GM21515 (cell line): ENCODE data around the gene ADAMTSL1.

Source experiments
- ATAC-seq: cut with Tn5 transposase; IDR thresholded peaks from one replicate; pipeline ENCODE4 v1.9.1; 2021; ENCODE audit not compliant: unreplicated experiment

Gene ADAMTSL1

DNA sequence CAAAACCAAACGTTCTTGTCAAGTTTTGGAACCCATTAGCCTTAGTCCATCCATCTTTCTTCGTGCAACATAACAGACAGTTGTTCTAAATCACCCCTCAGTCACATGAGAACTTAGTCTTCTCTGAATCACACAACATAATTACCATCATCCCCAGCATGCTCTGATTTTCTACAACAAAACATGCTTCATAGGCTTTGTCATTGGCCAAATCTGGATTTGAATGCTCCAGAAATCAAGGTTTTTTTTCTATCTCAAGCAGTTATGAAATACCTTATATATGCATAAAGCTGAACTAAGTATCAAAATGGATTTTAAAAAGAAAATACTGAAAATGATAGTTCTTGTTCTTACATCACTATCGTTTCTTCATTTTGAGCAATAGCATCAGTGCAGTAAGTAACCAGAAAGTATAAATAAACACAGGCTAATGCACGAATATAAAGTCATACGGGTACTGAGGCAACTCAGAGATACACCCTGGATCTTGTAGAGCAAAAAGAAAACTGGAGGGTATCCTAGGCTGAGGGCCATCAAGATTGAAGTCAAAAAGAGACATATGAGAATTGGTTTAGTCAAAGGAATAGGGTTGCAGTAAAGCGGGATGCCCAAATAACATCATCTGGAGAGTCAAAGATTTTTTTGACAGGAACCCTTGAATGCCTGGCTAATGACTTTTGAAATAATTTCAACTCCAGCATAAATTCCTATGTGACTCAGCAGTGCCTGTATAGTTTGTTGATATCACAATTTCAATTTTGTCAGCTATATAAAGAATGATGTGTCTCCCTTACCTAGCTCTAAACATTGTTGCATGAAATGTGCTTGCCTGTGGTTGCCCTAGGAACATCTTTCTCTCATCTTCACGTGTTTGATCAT lies 164.7 kb downstream of the ADAMTSL1 start:
- no peak for ATAC-seq

DNA sequence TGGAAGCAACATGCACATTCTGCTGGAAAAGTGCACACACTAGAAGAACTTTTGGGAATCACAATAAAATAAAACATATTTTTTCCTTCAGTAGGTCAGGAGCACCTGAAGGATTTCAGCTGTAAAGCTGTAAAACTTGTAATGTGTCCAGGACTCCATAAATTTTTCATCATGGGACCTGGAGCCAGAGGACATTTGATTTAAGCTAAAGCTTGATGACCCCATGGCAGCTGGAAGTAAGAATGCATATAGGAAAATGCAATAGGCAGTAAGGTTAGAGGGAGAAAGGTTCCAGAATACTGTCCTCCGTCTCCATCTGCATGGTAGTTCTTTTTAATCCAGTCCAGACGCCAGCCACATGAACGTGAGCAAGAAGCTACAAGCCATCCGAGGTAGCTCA lies 166.0 kb downstream of the ADAMTSL1 start:
- ATAC-seq = no peak

DNA sequence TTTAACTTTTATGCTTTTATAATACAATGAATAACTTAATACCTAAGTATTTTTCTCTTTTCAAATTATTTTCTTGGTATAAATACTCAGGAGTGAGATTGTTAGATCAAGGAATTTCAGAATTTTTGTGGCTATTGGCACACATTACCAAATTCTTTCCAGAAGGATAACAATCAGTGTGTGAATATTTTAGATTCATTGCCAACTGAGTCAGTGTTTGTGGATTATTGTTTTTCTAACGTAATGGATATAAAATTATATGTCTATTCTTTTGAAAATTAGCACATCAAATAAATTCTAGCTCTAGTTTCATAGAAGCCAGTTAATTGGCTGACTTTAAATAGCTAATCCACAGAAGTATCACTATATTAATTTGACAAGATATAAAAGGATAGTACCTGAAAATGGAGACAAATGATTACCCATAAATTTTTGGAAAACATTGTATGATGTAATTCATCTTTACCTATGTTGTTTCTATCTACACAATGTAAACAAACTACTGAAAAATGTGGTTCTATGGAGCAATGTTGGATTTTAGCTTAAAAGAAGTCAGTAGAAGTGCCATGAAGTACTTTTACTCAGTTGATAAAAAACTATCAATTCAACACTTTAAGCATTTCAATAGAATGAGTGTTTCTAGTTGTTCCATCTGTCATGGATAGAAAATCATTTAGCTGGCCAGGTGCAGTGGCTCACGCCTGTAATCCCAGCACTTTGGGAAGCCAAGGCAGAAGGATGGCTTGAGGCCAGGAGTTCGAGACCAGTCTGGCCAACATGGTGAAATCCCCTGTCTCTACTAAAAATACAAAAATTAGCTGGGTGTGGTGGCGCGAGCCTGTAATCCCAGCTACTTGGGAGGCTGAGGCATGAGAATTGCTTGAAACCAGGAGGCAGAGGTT lies 185.1 kb downstream of the ADAMTSL1 start:
- ATAC-seq = no peak

DNA sequence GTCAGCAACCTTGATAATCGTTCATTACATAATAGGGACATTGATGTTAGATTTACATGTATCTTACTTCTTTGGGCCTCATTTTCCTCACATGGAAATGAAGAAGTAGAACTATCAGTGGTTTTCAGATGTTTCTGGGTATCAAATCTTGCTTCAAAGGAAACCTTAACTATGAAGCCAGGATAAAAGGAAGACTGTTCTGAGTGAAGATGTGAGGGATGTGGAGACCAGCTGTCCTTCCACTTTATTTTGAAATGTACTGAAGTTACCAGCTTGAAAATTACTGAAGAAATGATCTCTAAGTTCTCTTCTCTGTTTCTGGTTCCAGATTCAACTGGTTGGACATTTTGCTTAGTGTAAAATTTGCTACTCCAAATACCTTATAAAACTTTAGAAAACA lies 186.0 kb downstream of the ADAMTSL1 start:
- ATAC-seq = no peak

DNA sequence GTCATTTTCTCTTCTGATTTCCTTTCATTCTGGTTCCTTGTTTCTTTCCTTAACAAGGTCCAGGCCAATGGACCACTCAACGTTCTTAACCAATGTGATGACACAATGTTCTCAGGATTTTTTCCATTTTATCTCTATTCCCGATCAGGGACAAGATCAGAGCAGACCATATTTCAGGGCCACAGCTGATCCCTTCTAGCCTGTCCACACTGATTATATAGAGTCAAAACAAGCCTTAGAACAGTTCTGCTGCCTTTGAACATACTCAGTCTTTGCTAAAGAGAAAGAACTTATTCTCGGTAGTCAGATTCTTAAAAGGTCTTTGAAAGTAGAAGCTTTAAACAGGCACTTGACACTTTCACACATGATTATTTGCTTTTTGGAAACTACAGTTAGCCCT lies 188.4 kb downstream of the ADAMTSL1 start:
- no peak for ATAC-seq

DNA sequence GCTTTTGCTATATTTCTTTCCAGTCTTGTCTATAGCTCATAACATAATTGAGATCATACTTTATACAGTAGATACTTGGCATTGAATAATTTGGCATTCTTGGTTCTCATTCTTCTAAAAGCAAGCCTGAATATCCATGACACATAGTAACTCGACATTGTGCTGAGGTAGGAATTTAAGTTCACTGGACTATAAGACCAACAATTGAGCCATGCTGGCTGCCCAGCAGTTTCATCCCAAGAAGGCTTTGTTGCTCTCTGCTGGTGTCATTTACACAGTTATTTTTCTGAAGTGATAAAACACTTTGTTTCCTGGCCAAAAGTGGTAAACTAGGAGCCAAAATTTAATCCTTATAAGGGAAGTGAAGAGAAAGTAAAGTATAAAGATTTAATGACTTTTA lies 192.0 kb downstream of the ADAMTSL1 start:
- ATAC-seq = no peak

DNA sequence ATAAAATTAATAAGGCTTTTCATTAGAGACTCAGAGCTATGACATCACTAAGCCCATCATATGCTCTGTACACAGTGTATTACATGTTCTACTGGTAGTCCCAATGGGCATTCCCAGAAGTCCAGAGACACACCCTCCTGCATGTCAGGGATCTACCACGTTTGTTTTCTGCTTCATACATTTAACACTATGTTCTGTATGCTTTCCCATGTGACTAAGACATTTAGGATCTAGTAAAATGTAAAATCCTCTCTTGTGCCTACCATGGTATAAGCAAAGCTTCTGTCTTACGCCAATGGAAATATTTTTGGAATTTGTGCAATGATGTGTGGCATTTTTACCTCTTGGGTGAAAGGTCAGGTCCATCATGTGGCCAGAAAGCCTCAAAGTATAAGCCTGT lies 192.4 kb downstream of the ADAMTSL1 start:
- no peak for ATAC-seq

DNA sequence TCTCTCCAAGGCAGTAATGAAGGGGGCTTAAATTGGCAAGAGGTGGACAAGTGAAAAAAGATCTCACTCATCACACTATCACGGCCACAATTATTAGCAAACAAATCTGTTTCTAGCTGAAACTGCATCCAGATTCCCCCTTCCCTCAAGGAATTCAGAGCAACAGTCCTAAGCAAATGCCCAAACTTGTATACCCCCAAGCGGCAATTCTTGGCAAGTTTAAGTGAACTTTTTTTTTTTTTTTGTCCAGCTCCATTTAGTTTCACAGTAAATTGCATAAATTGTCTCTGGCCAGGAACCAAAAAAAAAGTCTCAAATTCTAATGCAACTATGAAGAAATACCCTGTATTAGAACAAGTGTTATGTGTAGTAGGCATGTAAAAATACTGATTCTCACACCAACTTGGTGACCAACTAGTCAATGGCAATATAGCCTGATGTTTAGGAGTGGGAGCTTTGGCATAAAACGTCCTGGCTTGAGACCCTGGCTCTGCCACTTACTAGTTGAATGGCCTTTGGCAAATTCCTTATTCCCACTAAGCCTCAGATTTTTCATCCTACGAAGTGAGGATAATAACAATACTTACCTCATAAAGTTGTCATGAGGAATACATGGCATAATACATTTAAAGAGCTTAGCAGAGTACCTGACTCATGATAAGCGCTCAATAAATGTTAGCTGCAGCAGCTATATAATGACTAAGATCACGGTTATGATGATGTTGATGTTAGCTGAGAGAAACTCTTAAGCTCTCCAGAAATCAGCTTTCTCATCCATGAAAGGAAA lies 193.2 kb downstream of the ADAMTSL1 start:
- ATAC-seq = no peak

DNA sequence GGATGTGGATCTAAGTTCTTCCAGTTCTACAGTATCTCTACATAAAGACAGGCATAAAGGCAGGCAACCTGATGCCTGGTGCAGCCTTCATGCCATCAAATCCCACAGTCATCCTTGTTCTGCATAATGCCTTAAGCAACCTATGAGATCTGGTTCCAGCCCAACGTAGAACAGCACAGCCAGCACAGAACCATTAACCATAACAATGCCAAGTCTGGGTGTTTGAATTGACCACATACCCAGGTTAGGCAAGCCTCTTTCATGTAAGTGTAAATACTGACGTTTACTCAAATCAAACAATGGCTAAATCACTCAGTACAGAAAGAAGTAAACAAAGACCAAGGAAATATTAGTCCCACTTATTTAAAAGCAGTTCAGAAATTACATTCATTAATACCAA lies 195.0 kb downstream of the ADAMTSL1 start:
- no peak for ATAC-seq

DNA sequence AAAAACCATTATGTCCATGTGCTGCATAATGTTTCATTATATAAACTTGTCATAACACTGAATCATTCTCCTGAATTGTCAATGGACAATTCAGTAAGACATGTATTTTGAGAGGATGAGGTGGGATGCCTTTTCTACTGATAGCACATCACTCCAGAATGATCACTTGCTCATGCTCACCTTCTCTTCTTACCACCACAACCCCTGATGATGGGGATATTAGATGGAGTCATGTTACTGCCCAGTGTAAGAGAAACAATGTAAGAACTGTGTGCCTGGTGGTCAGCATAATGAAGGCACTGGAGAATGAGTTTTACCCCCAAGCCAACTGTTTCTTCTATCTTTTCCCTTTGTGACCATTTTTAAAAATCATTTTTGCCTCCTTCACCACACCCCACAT lies 198.8 kb downstream of the ADAMTSL1 start:
- ATAC-seq = no peak

DNA sequence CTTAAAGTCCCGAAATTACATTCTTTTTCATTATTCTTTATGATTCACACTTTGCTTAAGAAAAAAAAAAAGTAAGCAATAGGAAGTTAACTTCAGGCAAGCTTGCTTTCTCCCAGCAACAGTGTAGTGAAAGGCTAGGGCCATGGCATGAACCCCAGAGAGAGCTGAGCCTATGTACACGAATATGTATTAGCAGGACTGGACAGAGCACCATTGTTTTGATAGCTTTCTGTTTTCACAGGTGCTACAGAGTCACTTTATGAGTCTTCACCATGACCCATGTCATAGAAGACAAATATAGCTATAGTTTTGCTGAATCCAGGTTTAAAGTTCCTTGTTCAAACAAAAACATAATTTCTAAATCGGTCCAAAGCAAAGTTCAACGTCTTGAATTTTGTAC lies 199.2 kb downstream of the ADAMTSL1 start:
- ATAC-seq = no peak

DNA sequence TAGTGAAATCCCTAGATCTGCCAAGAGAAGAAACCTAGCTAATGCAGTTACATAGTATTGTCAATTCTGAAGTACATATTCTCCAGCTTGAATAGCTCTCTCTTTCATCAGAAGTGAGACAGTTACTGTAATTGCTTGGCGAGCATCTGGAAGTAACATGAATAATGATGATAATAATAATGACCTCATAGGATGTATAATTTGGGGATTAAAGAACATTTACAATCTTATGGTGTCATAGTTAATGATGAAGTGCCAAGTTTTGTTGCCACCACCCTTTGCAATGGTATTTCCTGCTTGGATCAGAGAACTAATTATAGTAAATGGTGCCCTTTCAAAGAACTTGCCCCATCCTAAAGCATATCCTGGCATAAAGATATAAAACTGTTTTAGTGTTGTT lies 201.4 kb downstream of the ADAMTSL1 start:
- ATAC-seq = no peak

DNA sequence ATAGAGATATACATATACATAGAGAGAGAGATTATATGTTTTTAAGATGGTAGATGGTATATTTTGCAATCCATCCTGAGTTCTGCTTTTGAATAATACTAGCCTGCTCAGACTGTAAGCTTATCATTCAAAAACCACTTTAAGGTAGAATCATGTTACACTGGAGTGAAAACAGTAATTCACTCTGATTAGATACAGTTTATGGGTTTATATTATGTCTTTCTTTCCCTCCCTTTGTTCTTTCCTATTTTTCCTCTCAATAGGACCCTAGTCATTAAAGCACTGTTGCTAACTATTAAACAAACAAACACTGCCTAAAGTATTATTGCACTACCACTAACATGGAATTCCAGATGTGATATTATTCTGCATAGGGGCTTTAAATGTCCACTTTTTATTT lies 202.0 kb downstream of the ADAMTSL1 start:
- no peak for ATAC-seq

DNA sequence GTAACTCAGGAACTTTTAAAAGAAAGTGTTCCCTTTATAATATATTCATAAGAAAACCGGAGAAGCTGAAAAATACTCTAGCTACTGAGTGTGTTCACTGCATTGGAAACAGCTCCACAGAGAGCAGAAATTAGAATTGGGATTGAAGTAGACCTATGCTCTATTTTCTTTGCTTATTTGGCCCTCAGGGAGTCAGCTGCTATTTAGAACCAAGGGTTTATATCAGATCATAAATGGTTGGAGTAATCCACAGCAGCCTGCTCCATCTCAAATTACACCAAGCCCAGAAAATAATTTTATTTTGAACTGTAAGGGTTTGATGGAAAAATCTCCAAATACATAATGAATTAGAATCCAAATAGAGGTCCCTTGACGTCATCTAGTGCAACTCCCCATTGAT lies 202.6 kb downstream of the ADAMTSL1 start:
- ATAC-seq = no peak

DNA sequence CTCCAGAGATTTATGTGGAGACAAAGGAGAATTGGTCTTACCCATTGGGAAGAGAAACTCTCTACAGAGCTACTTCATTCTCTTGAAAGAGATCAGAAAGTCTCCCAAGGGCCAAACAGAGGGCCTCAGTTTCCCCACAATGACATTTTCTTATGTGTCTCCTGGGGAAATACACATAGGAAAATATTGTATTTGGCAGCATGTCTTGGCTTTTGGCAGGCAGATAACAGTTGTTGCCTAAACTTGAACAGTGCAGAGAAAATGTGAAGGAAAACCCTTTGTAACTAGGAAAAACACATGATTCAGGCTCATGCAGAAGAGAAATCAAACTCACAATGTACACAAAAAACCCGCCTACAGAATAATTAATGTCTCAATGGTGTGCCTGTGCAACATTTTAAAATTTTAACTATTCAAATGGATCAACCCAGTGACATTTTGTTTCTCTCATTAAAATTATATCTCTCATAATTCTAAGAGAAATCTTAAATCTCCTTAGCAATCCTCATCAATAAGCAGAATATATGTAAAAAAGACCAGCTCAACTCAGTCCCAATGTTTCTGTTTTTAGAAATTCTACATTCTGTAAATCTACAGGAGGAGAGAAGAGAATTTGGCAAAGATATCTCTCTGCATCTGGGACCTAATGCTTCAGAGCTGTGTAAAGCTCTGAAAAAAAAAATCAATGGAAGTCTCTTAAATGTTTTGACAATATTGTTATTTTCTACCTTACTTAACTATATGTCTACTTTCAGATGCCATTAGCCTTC lies 205.1 kb downstream of the ADAMTSL1 start:
- no peak for ATAC-seq

DNA sequence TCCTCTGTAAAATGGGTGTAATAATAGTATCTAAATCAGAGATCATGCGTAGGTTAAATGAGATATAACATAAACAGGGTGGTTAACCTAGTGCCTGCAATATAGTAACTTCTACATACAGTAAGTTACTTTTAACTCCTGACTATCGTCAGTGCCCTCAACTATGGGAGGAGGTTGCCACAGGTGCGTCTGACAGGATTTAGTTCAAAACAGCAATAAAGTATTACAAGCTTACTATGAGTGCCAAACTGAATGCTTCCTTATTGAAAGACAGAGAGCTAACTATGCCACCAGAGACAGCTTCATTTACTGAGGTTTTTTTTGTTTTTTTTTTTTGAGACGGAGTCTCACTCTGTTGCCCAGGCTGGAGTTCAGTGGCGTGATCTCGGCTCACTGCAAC lies 209.0 kb downstream of the ADAMTSL1 start:
- no peak for ATAC-seq

DNA sequence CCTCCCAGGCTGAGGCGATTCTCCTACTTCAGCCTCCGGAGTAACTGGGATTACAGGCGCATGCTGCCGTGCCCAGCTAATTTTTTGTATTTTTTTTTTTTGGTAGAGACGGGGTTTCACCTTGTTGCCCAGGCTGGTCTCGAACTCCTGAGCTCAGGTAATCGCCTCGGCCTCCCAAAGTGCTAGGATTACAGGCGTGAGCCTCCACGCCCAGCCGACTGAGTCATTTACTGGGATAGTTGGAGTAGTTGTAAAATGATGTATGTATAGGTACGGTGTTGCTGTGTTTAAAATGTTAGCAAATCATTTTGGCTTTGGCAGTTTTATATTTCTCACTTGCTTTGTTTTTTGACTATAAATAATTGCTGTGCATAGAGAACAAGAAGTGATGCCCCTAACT lies 209.4 kb downstream of the ADAMTSL1 start:
- ATAC-seq = no peak

DNA sequence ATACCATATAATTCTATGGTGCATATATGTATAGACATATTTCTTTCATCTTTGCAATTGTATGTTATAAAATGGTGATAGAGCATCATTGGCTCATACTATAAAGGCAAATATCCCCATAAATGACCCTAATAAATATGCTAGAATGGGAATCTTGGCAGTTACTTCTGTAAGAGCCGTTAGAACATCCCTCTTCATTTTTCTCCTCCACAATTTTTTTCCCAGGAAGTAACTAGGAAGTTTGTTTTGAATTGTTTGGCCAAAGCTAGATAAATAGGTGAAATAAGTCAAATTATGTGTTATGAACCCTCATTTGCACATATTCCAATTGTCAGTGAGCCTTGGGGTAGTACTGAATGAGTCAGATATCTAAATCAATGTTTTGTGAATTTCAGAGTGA lies 209.9 kb downstream of the ADAMTSL1 start:
- ATAC-seq = no peak

DNA sequence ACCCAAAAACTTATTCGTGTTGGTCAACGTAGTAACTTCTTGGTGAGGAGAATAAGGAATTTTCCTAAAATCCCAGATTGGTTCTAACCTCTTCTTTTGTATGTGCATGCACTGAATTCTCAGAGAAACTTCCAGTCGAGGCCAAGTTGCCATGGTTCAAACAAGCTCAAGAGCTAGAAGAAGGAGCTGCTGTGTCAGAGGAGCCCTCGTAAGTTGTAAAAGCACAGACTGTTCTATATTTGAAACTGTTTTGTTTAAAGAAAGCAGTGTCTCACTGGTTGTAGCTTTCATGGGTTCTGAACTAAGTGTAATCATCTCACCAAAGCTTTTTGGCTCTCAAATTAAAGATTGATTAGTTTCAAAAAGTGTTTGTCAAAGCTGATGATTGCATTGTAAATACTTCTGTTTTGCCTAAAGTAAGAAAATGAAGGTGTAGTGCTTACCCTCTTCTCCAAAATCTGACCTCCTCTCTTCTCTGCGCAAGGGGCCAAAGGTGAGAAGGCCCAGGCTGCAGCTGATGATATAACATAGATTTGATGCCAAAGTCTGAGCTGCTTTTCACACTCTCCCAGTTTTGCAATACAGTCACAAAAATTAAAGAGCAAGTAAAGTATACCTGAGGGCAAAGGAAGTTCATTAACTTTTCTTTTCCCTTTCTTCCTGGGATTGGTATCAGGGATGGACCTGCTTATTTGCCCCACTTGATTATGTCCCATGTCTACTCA lies 210.8 kb downstream of the ADAMTSL1 start:
- ATAC-seq = no peak
